NCI-H748 (cell line): ENCODE data around the gene ILDR2.

Experiments
- DNase-seq: peaks from one replicate; lab custom pipeline; 2025; ENCODE audit not compliant: unreplicated experiment; lab: John Stamatoyannopoulos, UW

ILDR2 gene

DNA sequence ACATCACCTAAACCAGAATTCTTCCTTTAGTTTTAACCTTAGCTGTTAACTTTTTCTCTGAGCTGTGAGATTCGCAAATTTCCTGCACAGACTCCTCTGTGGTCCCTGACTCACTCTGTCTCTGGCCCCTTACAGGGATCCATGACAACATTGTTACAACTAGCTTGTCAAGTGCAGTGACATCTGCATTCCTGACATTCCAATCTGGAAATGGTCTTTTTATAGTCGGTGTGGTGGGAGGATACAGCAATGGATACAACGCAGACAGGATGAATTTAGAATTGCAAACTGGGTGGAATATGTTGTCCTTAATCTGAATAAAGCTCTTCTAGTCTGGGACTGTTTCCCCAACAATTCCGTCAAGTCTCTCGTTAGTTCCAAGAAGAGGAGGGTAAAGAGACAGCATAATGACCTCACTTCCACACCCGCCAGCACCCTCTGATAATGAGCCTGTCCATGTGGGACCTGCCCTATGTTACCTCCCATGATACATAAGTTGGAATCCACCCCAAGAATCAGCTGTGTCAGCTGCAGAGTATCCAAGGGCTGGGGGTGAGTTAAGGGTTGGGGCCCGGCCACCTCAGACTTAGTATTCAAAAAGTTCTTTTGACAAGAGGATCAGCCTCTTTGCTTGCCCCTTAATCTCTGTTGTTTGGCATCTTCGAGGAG is 49.4 kb downstream of the ILDR2 start:
- DNase-seq, result no peak

DNA sequence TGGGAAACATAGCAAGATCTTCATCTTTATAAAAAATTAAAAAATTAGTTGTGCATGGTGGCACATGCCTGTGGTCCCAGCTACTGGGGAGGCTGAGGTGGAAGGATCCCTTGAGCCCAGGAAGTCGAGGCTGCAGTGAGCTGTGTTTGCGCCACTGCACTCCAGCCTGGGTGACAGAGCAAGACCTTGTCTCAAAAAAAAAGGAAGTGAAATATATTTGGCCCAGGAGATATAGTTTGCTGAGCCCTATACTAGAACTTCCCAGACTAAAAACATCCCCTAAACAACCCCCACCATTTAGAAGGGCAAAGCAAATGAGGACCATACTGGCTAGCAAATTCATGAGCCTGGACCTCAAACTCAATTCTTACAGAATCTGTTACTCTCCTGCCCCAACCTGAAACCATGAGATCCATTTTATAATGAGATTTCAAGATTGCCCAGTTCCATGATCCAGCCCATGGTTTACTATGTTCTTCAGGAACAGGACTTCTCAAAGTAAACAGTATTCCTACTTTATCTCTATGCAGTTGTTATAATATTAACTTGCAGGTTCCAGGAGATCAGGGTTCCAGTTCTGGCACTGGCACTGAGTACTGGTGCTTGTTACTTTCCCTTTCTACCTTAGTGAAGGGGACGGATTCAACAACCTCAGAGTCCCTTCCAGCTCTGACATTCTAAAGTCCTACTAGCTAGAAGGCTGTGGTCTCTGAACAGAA is 50.4 kb downstream of the ILDR2 start:
- no peak for DNase-seq

DNA sequence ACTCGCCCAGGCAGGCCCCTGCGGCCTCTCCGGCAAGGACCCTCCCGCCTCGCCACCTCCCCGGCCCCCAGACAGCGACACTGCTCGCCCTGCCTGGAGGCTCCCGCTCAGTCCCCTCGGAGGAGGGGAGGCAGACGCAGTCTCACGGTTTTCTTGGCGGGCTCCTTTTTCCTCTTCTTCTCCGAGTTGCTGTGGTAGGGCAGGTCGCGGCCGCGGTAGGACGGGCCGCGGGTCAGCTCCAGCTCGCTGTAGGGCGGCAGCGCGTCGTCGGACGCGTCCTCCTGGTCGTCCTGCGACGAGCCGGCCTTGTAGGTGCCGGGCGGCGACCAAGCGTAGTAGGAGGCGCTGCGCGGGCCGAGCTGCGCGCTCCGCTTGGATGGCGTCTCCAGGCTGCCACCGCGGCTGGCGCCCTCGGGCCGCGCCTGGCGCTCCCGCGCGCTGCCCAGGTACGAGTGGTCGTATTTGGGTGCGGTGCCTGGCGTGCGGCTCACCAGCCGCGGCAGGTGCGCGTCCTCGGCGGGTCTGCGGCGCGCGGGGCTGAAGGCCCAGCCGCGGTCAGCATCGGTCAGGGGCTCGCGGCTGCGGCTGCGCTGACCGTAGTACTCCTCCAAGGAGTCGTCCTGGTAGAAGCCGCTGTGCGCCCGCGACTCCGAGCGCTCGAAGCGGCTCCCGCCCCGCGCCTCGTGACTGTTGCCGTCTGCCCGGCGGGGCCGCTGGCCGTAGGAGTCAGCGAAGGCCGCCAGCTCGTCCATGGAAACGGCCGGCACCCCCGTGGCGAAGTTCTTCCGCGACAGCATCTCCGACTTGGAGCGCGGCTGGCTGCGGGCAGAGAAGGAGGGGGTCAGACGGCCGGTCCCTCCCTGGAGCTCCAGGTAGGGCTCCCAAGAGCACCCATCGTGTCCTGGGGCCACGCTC is 54.5 kb downstream of the ILDR2 start:
- DNase-seq, result peak; percentile 77

DNA sequence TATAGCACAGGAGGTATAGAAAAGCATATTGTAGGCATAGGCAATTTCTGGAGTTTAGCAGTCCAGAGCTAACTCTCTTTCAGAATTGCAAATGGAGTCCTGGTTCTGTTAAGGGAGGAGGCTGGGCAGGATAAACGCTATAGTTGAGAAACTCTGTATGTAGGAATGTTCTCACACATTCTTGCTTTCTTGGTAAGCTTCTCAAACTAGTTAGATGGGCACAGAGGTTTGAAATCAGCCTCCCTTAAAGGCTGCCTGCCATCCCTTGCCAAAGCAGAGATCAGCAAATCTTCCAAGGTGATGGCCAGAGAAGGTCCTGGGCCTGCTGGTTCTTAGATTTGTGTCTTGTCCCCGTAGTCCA is 56.4 kb downstream of the ILDR2 start:
- no peak for DNase-seq

DNA sequence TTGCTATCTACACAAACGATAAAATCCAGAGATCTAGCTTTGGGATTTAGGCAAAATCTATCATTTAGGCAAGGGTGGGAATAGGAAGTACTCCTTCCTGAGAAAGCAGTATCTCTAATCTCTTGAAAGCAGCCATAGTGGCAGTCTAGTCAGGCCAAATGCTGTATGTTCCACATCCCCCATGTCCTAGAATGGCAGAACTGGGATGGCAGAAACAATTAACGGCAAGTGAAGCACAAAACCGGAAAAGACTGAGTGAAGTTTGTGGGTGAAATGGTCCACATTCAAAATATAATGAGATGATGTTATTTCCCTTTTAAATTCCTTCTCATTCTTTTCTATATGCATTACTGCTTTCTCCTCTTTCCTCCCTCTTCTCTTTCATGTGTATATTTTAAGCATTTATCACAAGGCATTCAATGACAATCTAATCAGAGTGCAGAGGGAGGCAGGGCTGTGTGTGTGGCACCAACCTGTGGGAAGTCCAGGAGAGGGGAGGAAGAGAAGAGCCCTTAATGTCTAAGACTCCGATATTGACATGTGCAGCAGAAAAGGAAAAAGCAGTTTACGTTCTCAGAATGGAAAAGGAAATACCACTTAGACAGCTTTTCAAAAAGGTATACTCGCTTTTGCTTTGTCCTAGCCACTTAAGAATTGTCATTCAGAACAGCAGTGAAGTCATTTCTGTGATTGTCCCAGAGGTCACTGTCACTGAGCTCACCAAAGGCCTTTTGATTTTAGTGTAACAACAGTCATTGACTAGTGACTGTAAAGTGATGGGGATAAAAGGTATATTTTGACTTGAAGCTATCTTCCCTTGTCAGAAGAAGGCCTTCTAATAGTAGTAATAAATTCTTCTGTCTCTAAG is 57.0 kb downstream of the ILDR2 start:
- DNase-seq, result no peak

DNA sequence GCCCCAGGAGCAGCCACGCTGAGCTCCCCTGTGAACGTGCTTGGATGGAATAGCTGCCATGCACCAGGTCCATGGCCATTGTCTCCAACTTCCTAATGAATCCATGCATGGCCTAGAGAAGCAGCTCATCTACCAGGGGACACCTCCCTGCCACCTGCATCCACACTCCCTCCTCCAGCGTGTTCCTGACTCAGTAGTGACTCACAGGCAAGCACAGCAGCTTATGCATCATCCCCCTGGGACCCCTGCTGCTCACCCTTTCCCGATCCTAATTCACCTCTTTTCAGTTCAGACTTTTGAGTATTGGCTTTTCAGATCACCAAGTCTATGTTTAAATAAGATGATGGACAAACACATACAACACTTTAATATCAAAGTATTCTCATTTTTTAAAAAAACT is 59.4 kb downstream of the ILDR2 start:
- DNase-seq, result no peak

DNA sequence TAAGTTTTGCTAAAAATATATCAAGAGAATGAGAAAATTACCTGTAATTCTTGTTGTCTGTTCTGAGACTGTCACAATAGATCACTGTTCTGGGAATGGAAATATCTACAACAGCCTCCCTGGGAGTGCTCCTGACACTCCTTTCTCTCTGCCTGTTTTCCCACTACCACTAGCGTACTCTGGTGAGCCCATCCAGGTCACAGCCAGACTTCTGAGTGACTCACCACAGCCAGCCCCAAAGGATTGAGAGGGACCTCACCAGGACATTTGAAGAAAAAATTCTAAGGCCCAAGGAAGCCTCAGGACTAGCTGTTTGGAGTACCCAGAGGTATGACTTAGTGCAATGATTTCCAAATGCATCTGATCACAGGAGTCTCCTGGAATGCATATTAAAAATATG is 60.3 kb downstream of the ILDR2 start:
- DNase-seq, result no peak

DNA sequence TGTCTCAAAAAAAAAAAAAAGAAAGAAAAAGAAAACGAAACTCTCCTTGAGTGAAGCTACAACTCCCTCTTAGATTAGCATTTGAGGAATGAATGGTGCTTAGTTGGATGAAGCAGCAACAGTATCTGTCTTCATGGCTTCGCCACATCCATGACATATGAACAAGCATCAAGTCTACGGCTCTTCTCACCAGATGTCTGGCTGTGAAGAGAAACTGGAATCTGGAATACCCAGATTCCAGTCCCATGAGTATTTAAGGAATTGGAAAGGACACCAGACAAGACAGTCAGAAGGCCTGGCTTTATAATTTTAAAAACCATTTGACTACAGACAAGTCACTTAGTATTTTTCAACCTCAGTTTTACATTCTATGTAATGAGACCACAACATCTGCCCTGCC is 61.2 kb downstream of the ILDR2 start:
- no peak for DNase-seq

DNA sequence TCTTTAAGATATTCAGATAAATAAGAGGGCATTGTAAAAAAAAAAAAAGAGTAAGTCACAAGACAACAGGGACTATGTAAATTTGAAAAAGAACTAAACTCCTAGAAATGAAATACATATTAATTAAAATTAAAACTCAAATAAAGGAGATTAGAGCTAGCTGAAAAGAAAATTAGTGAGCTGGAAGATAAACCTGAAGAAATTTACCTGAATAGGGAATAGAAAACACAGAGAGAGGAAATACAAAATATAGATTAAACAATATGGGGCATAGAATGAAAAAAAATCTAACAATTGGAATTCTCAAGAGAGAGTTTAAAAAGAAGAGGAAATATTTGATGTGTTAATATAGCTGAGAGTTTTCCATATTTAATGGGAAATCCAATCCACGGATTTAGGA is 63.7 kb downstream of the ILDR2 start:
- DNase-seq, result no peak

DNA sequence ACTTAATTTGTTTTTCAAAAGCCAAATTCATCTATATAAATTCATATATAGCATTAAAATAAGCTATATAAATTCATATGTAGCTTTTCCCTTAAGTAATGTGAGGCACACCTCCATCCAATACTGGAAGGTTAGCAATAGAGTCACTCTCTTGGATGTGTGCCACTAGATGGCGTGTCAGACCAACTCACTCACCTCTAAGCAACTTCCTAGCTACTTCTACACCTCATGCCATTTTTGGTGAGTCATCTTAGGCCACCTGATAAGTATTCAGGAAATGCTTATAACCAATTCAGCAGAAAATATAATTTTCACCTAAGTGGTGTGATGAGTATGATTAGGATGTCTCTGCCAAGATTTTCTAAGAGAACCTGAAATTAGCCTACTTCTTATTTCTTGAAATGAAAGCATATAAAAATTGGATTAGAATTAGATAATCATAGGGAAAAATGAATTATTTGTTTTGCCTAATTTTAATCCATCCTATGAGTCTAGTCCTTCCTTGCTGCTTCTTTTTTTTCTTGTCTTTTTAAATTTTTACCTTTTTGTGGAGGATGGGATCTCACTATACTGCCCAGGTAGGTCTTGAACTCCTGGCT is 64.8 kb downstream of the ILDR2 start:
- DNase-seq, result peak; percentile 85

DNA sequence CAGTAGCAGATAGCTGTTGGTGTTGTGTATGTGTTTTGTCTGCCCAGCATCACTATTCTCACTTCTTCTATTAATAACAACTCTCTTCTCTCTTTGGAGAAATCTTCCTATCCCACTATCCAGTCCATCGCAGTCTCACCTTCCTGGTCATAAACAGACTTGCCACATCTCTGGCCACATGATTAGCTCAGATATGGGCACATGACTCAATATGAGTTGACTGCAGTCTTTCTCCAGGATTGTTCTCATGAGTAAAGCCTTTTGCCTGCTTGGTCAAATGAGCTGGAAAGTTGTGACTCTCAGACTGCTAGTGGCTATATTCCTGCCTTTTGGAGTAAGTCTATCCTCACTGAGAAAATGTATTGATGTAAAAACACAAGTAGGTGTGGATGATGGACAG is 66.4 kb downstream of the ILDR2 start:
- DNase-seq, result no peak

DNA sequence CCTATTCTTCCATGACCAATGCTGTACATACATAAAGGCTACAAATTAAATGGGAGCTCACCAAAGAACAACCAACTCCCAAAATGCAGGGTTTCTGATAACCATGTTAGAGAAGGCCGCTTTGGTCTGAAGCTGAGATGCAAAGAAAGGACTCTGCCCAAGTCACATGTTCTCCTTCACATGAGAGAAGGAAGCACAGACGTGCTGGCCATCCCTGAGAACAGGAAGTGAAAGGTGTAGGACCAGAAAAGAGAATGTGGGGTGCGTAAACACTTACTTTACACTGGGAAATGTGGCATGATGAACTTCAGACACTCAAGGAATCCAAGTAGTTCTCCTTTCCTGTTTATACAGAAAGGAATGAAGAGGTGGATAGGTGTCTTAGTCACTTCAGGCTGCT is 67.6 kb downstream of the ILDR2 start:
- DNase-seq, result no peak

DNA sequence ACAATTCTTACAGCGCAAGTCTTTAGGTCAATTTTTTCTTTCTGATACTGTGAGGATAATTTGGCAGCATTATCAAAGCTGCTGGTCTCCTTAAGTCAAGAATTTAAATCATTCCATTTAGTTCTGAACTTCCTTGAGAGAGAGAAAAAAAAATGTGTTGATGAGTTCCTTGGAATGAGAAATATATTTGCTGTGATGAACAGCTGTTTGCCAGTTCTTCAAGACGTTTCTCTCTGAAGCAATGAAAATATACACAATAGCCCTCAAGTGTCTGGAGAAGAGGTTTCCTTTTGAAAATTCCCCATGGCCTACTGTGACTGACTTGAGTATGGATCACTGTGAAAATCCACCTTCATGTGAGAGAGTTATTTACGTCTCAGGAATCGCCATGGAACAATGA is 68.3 kb downstream of the ILDR2 start:
- no peak for DNase-seq

DNA sequence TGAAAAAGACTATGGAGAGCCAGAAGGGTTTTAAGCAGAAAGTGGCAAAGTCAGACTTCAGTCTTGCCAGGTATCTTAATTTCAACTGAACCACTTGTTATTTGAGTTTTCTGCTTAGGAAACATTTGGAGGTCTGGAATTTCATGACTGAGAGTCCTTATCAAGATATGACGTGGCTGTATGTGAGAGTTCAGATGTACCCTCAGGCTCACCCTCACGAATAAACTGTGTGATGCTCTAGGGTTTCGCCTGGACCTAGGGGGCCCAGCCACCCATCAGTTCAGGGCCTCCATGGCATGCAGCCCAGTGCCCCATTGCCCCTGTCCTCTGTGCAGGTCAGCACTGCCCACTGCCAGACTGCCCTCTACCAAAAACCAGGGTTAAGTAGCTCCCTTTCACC is 68.7 kb downstream of the ILDR2 start:
- no peak for DNase-seq

DNA sequence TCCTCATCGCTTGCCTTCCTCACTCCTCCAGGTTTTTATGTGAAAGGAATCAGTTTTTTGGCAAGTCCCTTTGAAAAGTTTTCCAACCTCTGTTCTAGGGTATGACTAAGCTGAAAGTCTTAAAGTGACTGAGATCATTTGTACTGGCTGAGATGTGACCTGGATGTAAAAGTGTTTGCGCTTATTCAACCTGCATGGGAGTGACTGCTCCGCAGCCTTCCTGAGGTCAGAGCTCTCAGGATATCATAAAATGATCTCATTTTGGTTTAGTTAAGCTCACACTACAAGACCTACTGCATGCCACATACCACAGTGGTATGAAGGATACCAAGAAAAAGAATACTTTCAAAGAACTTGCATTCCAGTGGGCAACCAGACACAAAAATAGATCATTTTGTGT is 69.4 kb downstream of the ILDR2 start:
- no peak for DNase-seq

DNA sequence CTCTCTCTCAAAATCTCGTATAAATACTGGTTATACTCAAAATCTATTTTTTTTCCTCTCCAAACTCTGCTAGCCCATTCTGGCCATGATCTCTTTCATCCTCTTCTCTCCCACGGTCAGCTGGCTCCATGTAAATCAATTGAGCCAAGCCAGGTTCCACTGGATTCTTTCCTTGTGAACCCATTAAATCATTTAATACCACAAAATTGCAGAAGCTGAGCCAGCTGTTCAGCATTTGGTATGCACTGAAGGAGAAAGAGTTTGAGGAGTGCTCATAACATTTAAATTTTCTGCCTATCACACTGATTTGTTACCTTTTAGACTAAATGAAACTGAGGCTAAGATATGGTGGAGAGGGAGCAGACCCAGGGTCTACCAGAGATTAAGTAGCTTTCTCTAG is 70.2 kb downstream of the ILDR2 start:
- DNase-seq, result no peak

DNA sequence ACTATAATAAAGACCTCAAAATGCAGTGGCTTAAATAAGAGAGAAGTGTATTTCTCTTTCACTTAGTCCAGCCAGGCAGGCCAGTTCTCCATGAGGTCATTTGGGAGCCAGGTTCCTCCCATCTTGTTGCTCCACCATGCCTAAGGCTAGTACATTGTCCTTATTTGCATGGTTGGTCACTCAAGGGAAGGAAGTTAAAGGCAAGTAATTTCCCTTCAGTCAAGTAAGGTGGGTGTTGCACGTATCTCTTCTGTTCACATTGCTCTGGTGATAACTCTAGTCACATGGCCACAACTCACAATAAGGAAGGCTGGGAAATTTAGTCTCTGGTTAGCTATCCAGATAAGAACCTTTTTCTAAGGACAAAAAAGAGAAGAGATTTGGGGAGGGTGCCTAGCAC is 72.1 kb downstream of the ILDR2 start:
- DNase-seq, result no peak

DNA sequence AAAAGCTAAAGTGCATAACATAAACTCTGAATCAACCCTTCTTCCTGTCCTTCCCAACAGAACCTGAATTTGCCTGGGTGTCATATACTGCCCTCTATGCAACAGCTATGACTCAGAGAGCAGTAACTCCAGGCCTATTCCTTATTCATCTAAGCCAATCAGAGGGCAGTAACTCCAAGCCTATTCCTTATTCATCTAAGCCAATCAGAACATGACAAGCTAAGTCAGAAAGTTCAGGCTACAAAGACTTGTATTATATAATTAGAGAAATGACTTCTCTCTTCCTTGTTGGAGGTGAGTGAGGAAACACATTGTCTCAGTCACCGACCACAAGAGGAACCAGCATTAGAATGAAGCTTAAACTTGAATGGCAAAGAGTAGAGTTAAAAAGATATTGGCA is 73.1 kb downstream of the ILDR2 start:
- no peak for DNase-seq

DNA sequence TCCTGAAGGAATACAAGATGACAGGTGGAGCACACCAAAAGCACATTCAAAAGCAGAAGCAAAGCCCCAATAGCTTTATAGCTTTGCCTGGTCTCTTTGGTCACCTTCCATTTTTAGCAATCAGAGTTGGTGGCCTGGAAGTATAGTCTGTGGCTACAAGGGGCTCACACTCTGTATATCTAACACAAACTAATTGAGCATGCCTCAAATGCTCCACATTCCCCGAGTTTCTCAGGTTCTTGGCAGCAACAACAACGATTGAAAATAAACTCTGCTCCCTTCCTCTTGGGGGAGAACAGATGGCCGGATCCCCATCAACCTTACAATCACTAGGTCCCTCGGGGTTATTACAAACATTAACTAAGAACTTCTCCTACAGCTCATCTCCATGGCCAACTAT is 74.4 kb downstream of the ILDR2 start:
- DNase-seq, result no peak

DNA sequence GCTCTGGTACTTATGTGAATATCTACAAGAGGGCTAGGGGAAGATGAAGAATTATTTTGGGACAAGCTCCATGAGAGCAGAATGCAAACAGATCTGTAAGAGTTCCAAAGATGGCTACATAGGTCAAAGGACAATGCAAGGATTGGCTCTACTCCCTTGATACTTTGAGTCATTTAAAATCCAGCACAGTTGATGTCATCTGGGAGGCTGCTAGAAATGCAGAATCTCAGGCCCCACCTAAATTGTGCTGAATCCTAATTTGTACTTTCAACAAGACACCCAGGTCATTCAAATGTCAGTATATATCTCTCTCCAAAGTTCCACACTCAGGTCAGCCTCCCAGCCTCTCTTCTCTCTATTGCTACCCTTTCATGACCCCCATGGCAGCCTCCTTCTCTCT is 75.6 kb downstream of the ILDR2 start:
- no peak for DNase-seq

DNA sequence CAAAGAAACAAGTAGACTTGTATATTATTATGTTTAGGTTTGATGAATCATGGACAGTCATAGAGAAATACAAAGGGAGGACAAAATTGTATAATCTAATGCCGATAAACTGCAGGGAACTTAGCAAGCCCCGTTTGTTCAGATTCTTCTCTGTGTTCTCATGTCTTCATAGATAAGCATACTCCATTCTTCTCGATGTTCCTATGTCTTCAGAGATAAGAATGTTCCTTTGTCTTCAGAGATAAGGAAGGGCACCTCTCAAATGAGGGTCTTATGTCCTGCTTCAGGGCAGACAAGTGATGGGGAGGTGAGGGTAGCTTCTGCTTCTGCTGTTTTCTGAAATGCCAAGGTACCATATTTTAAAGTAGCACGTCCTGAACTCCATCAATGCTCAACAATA is 79.6 kb downstream of the ILDR2 start:
- no peak for DNase-seq
